ENCODE data around the gene TESK1.

Gene TESK1

DNA sequence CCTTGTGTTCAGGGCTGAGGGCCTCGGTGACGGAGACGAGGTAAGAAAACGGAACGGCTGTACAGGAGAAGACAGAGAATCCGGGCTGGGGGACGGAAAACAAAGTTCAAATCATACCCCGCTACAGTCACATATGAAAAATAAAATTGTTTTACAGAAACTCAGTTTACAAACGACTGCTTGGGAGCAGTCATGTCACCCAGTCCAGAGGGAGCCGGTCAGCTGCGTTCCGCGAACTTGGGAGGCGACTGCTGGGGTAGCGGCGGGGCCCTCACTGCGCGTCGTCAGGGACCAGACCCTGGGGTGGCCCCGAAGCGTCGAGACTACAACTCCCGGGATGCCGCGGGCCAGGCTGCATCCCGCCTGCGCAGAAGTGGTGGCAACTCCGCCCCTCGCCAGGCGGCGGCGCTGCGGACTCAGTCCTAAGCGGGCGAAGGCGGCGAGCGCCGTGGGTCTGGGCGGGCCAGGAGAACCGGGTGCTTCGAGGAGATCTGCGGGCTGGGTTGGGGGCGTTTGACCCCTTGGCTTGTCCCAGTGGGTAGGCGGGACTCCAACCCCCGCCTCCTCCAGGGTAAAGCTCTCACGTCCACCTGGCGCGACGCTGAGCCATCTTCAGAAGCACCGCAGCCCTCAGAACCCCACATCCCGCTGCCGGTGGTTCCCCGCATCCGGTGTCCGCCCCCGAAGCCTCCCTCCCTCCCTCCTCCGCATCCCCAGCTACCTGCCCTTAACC lies 41.6 kb downstream of the TESK1 start:
- no peaks in the 10 kb centered on the region for H3K79me1 ChIP-seq (ENCODE audit: low read length)
- no peaks in the 10 kb centered on the region for H3K27me3 ChIP-seq (ENCODE audit: insufficient read depth, low read length, poor library complexity)
- peak overlapping the region; percentile 64 for H3K4me2 ChIP-seq (ENCODE audit: low read length)
- peak overlapping the region; percentile 92 for H3K56ac ChIP-seq (ENCODE audit: low read length)
- no peak overlapping the region for H3K23ac ChIP-seq (ENCODE audit: low read length)
- H4K5ac ChIP-seq (ENCODE audit: low read length): no peak overlapping the region
- no peak overlapping the region for H2AK5ac ChIP-seq (ENCODE audit: low read length)
- H3K36me3 ChIP-seq (ENCODE audit: control insufficient read depth, insufficient read depth, low read length): no peaks in the 10 kb centered on the region
- no peak overlapping the region for H2BK5ac ChIP-seq (ENCODE audit: low read length)
- H3K4ac ChIP-seq (ENCODE audit: low read depth, low read length): peak overlapping the region; percentile 89
- H3K9ac ChIP-seq (ENCODE audit: low read length): peak overlapping the region; percentile 81
- H3K79me2 ChIP-seq (ENCODE audit: control insufficient read depth, insufficient read depth, low read length): no peaks in the 10 kb centered on the region
- WGBS (ENCODE audit: extremely low coverage, insufficient coverage, low lambda C conversion rate): no CpG with 5 or more reads among the region's 58 CpGs
- H2BK15ac ChIP-seq (replicated peaks; ENCODE audit: low read depth): no peak overlapping the region
- H4K8ac ChIP-seq (ENCODE audit: low read depth, low read length): no peak overlapping the region
- H3K4me1 ChIP-seq (ENCODE audit: control insufficient read depth, low read depth, low read length): no peaks in the 10 kb centered on the region
- peak; percentile 92 for DNase-seq
- no peak overlapping the region for H2BK120ac ChIP-seq (ENCODE audit: low read depth, low read length)
- H3K27ac ChIP-seq (ENCODE audit: low read depth, low read length): peak overlapping the region; percentile 72
- peak overlapping the region; percentile 70 for H3K18ac ChIP-seq (ENCODE audit: low read length)
- peak overlapping the region; percentile 85 for H3K4me3 ChIP-seq (ENCODE audit: low read length)

GRCh38 chr9:35649431-35650340 lies 44.6 kb downstream of the TESK1 start:
- no peak overlapping the region for H4K8ac ChIP-seq (ENCODE audit: low read depth, low read length)
- H3K79me2 ChIP-seq (ENCODE audit: control insufficient read depth, insufficient read depth, low read length): no peaks in the 10 kb centered on the region
- no CpG with 5 or more reads among the region's 26 CpGs for WGBS (ENCODE audit: extremely low coverage, insufficient coverage, low lambda C conversion rate)

GRCh38 chr9:35650341-35651158 lies 45.5 kb downstream of the TESK1 start, which contains the start of gene SIT1:
SIT1 (minus strand) TSS chr9:35650931; CDS start chr9:35650853, 78 bp downstream.
- H3K4ac ChIP-seq (ENCODE audit: low read depth, low read length): no peak within 1 kb of the TSS
- H3K4me1 ChIP-seq (ENCODE audit: control insufficient read depth, low read depth, low read length): no peaks in the 10 kb centered on the region
- H3K56ac ChIP-seq (ENCODE audit: low read length): no peak within 1 kb of the TSS
- H4K8ac ChIP-seq (ENCODE audit: low read depth, low read length): no peak within 1 kb of the TSS
- no peak within 1 kb of the TSS for H3K18ac ChIP-seq (ENCODE audit: low read length)
- H2BK5ac ChIP-seq (ENCODE audit: low read length): no peak within 1 kb of the TSS
- no peak within 1 kb of the TSS for H3K23ac ChIP-seq (ENCODE audit: low read length)
- H3K27me3 ChIP-seq (ENCODE audit: insufficient read depth, low read length, poor library complexity): no peaks in the 10 kb centered on the region
- no CpG with 5 or more reads among the region's 22 CpGs for WGBS (ENCODE audit: extremely low coverage, insufficient coverage, low lambda C conversion rate)
- no peak for DNase-seq
- H3K79me2 ChIP-seq (ENCODE audit: control insufficient read depth, insufficient read depth, low read length): no peaks in the 10 kb centered on the region
- H2BK15ac ChIP-seq (replicated peaks; ENCODE audit: low read depth): no peak within 1 kb of the TSS
- no peak within 1 kb of the TSS for H2AK5ac ChIP-seq (ENCODE audit: low read length)
- H3K79me1 ChIP-seq (ENCODE audit: low read length): no peaks in the 10 kb centered on the region
- H3K9ac ChIP-seq (ENCODE audit: low read length): no peak within 1 kb of the TSS
- H4K5ac ChIP-seq (ENCODE audit: low read length): no peak within 1 kb of the TSS
- H3K27ac ChIP-seq (ENCODE audit: low read depth, low read length): no peak within 1 kb of the TSS
- no peak within 1 kb of the TSS for H2BK120ac ChIP-seq (ENCODE audit: low read depth, low read length)
- no peaks in the 10 kb centered on the region for H3K36me3 ChIP-seq (ENCODE audit: control insufficient read depth, insufficient read depth, low read length)
- no peak within 1 kb of the TSS for H3K4me3 ChIP-seq (ENCODE audit: low read length)
- H3K4me2 ChIP-seq (ENCODE audit: low read length): no peak within 1 kb of the TSS

More at GRCh38 chr9:35649431-35650340, 44.6 kb downstream of the TESK1 start:
- no peak for DNase-seq
- Histone ChIP-seq H3K4me2 (ENCODE audit: low read length) (no peak overlapping the region), H3K79me1 (ENCODE audit: low read length) (no peaks in the 10 kb centered on the region), H3K56ac (ENCODE audit: low read length) (no peak overlapping the region), H4K5ac (ENCODE audit: low read length) (no peak overlapping the region), H3K4me1 (ENCODE audit: control insufficient read depth, low read depth, low read length) (no peaks in the 10 kb centered on the region), H2BK15ac (replicated peaks; ENCODE audit: low read depth) (no peak overlapping the region), H3K4ac (ENCODE audit: low read depth, low read length) (no peak overlapping the region), H3K36me3 (ENCODE audit: control insufficient read depth, insufficient read depth, low read length) (no peaks in the 10 kb centered on the region), H3K23ac (ENCODE audit: low read length) (no peak overlapping the region), H2BK5ac (ENCODE audit: low read length) (no peak overlapping the region), H3K9ac (ENCODE audit: low read length) (no peak overlapping the region), H3K4me3 (ENCODE audit: low read length) (no peak overlapping the region), H3K27ac (ENCODE audit: low read depth, low read length) (no peak overlapping the region), H2BK120ac (ENCODE audit: low read depth, low read length) (no peak overlapping the region), H2AK5ac (ENCODE audit: low read length) (no peak overlapping the region), H3K27me3 (ENCODE audit: insufficient read depth, low read length, poor library complexity) (no peaks in the 10 kb centered on the region), H3K18ac (ENCODE audit: low read length) (no peak overlapping the region)

DNA sequence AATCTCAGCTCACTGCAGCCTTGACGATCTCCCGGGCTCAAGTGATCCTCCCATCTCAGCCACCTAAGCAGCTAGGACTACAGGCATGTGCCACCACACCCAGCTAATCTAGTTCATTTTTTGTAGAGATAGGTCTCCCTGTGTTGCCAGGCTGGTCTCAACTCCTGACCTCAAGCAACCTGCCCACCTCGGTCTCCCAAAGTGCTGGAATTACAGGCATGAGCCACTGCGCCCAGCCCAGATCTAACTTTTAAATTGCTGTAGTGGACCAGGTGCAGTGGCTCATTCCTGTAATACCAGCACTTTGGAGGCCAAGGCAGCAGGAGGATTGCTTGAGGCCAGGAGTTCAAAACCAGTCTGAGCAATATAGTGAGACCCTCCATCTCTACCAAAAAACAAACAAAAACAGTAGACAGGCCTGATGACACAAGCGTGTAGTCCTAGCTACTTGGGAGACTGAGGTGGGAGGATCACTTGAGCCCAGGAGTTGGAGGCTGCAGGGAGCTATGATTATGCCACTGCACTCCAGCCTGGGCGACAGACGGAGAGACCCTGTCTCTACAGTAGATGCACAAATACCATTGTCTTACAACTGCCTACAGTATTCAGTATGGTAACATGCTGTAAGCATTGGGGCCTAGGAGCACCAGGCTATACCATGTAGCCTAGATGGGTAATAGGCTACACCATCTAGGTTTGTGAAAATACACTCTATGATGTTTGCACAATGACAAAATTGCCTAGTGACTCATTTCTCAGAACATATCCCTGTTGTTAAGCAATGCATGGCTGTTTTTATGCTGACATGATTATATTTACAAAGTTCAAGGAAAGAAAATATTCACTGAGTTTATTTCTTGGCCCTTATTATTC lies 47.1 kb downstream of the TESK1 start:
- no peak overlapping the region for H2BK120ac ChIP-seq (ENCODE audit: low read depth, low read length)
- no peak overlapping the region for H3K4me2 ChIP-seq (ENCODE audit: low read length)
- no peak overlapping the region for H3K4ac ChIP-seq (ENCODE audit: low read depth, low read length)
- no peak overlapping the region for H3K27ac ChIP-seq (ENCODE audit: low read depth, low read length)
- no peak overlapping the region for H3K4me3 ChIP-seq (ENCODE audit: low read length)
- H3K18ac ChIP-seq (ENCODE audit: low read length): no peak overlapping the region
- H3K23ac ChIP-seq (ENCODE audit: low read length): no peak overlapping the region
- no peaks in the 10 kb centered on the region for H3K79me1 ChIP-seq (ENCODE audit: low read length)
- no peaks in the 10 kb centered on the region for H3K79me2 ChIP-seq (ENCODE audit: control insufficient read depth, insufficient read depth, low read length)
- H3K4me1 ChIP-seq (ENCODE audit: control insufficient read depth, low read depth, low read length): no peaks in the 10 kb centered on the region
- no peak overlapping the region for H3K9ac ChIP-seq (ENCODE audit: low read length)
- DNase-seq: no peak
- no peaks in the 10 kb centered on the region for H3K36me3 ChIP-seq (ENCODE audit: control insufficient read depth, insufficient read depth, low read length)
- H3K27me3 ChIP-seq (ENCODE audit: insufficient read depth, low read length, poor library complexity): no peaks in the 10 kb centered on the region
- no peak overlapping the region for H4K5ac ChIP-seq (ENCODE audit: low read length)
- H2BK15ac ChIP-seq (replicated peaks; ENCODE audit: low read depth): no peak overlapping the region
- no peak overlapping the region for H4K8ac ChIP-seq (ENCODE audit: low read depth, low read length)
- WGBS (ENCODE audit: extremely low coverage, insufficient coverage, low lambda C conversion rate): no CpG with 5 or more reads among the region's 7 CpGs
- H2AK5ac ChIP-seq (ENCODE audit: low read length): no peak overlapping the region
- no peak overlapping the region for H3K56ac ChIP-seq (ENCODE audit: low read length)
- no peak overlapping the region for H2BK5ac ChIP-seq (ENCODE audit: low read length)

- Histone ChIP-seq H3K56ac (ENCODE audit: low read length) (no peak overlapping the region), H3K79me1 (ENCODE audit: low read length) (no peaks in the 10 kb centered on the region), H3K27ac (ENCODE audit: low read depth, low read length) (no peak overlapping the region), H3K18ac (ENCODE audit: low read length) (no peak overlapping the region), H3K4me3 (ENCODE audit: low read length) (no peak overlapping the region), H2BK15ac (replicated peaks; ENCODE audit: low read depth) (no peak overlapping the region), H4K5ac (ENCODE audit: low read length) (no peak overlapping the region), H3K23ac (ENCODE audit: low read length) (no peak overlapping the region), H4K8ac (ENCODE audit: low read depth, low read length) (no peak overlapping the region), H2BK120ac (ENCODE audit: low read depth, low read length) (no peak overlapping the region), H3K79me2 (ENCODE audit: control insufficient read depth, insufficient read depth, low read length) (no peaks in the 10 kb centered on the region), H3K36me3 (ENCODE audit: control insufficient read depth, insufficient read depth, low read length) (no peaks in the 10 kb centered on the region), H3K9ac (ENCODE audit: low read length) (no peak overlapping the region), H3K4ac (ENCODE audit: low read depth, low read length) (no peak overlapping the region), H3K27me3 (ENCODE audit: insufficient read depth, low read length, poor library complexity) (no peaks in the 10 kb centered on the region), H3K4me1 (ENCODE audit: control insufficient read depth, low read depth, low read length) (no peaks in the 10 kb centered on the region), H3K4me2 (ENCODE audit: low read length) (no peak overlapping the region), H2BK5ac (ENCODE audit: low read length) (no peak overlapping the region), H2AK5ac (ENCODE audit: low read length) (no peak overlapping the region)
- no peak for DNase-seq
- WGBS (ENCODE audit: extremely low coverage, insufficient coverage, low lambda C conversion rate): no CpG with 5 or more reads among the region's 8 CpGs
These were observed 47.8 kb downstream of the TESK1 start for GRCh38 chr9:35652829-35653209.

All from mesendoderm (in vitro differentiated cells).